H9 (cell line): ENCODE results near the gene TRPV4. TPM values are rescaled to one million over a fixed set of nuclear protein-coding genes. Genes with fewer than 3 reads are reported as not detected.

ENCODE experiments used
- DNase-seq: peaks from one replicate; pipeline ENCODE4 v3.0.0-alpha.2; 2017
- H2AFZ ChIP-seq: one replicate; pipeline ENCODE4 v1.6.1; 2013; ENCODE audit warnings: mild to moderate bottlenecking, low read length, control low read depth, moderate library complexity
- H2AK5ac ChIP-seq: 2 replicates; pipeline ENCODE4 v1.6.1; 2013; ENCODE audit warnings: low read length, control low read depth, mixed read lengths; ENCODE audit not compliant: insufficient read length
- H2BK120ac ChIP-seq: one replicate; pipeline ENCODE4 v1.6.1; 2013; ENCODE audit warnings: low read depth, mild to moderate bottlenecking, low read length, control low read depth, inconsistent platforms; ENCODE audit not compliant: poor library complexity, severe bottlenecking
- H2BK12ac ChIP-seq: 2 replicates; pipeline ENCODE4 v1.6.1; 2013; ENCODE audit warnings: low read length, control low read depth, mixed read lengths, low read depth; ENCODE audit not compliant: insufficient read length
- H2BK15ac ChIP-seq: 2 replicates; pipeline ENCODE4 v1.6.1; 2013; ENCODE audit warnings: low read depth, low read length, control low read depth
- H2BK20ac ChIP-seq: one replicate; pipeline ENCODE4 v1.6.1; 2013; ENCODE audit warnings: low read depth, mild to moderate bottlenecking, low read length, control low read depth, inconsistent platforms; ENCODE audit not compliant: poor library complexity, severe bottlenecking
- H2BK5ac ChIP-seq: 2 replicates; pipeline ENCODE4 v1.6.1; 2013; ENCODE audit warnings: low read length, control low read depth, mixed read lengths; ENCODE audit not compliant: insufficient read length
- H3K14ac ChIP-seq: 2 replicates; pipeline ENCODE4 v1.6.1; 2013; ENCODE audit warnings: low read length, control low read depth; ENCODE audit not compliant: insufficient read depth
- H3K18ac ChIP-seq: 2 replicates; pipeline ENCODE4 v1.6.1; 2013; ENCODE audit warnings: low read depth, mild to moderate bottlenecking, mixed read lengths, low read length, control low read depth; ENCODE audit not compliant: insufficient read length
- H3K23ac ChIP-seq: 2 replicates; pipeline ENCODE4 v1.6.1; 2013; ENCODE audit warnings: low read length, control low read depth, mixed read lengths, low read depth; ENCODE audit not compliant: insufficient read length
- H3K23me2 ChIP-seq: 2 replicates; pipeline ENCODE4 v1.6.1; 2013; ENCODE audit warnings: low read depth, mild to moderate bottlenecking, mixed read lengths, low read length, control low read depth; ENCODE audit not compliant: insufficient read length, poor library complexity, severe bottlenecking
- H3K27ac ChIP-seq: 2 replicates; pipeline ENCODE4 v1.5.1; 2013; ENCODE audit warnings: low read length, control low read depth, mixed read lengths, low read depth; ENCODE audit not compliant: insufficient read length
- H3K27me3 ChIP-seq: 2 replicates; pipeline ENCODE4 v1.6.1; 2013; ENCODE audit warnings: low read length, control low read depth, inconsistent platforms; ENCODE audit not compliant: insufficient read depth
- H3K4ac ChIP-seq: 2 replicates; pipeline ENCODE4 v1.6.1; 2013; ENCODE audit warnings: low read depth, mild to moderate bottlenecking, control low read depth, inconsistent platforms, low read length, moderate library complexity
- H3K4me1 ChIP-seq: 2 replicates; pipeline ENCODE4 v1.6.1; 2013; ENCODE audit warnings: low read length, control low read depth, inconsistent platforms; ENCODE audit not compliant: insufficient read depth
- H3K4me2 ChIP-seq: 2 replicates; pipeline ENCODE4 v1.6.1; 2013; ENCODE audit warnings: low read length, control low read depth, mixed read lengths; ENCODE audit not compliant: insufficient read length, insufficient read depth
- H3K56ac ChIP-seq: 2 replicates; pipeline ENCODE4 v1.6.1; 2013; ENCODE audit warnings: low read depth, mild to moderate bottlenecking, mixed read lengths, low read length, control low read depth; ENCODE audit not compliant: insufficient read length
- H3K79me1 ChIP-seq: 2 replicates; pipeline ENCODE4 v1.6.1; 2013; ENCODE audit warnings: low read depth, mild to moderate bottlenecking, moderate library complexity, low read length, control low read depth, inconsistent platforms; ENCODE audit not compliant: insufficient read depth, poor library complexity, severe bottlenecking
- H3K79me2 ChIP-seq: 2 replicates; pipeline ENCODE4 v1.6.1; 2013; ENCODE audit warnings: low read length, control low read depth, inconsistent platforms; ENCODE audit not compliant: insufficient read depth
- H3K9ac ChIP-seq: 2 replicates; pipeline ENCODE4 v1.6.1; 2013; ENCODE audit warnings: low read length, control low read depth, mixed read lengths; ENCODE audit not compliant: insufficient read length; ENCODE audit errors: extremely low read depth
- H3K9me3 ChIP-seq: one replicate; pipeline ENCODE4 v1.6.1; 2013; ENCODE audit warnings: low read depth, low read length, inconsistent platforms; ENCODE audit not compliant: control insufficient read depth
- H3T11ph ChIP-seq: one replicate; pipeline ENCODE4 v1.6.1; 2013; ENCODE audit warnings: mild to moderate bottlenecking, low read length, control low read depth, inconsistent platforms
- H4K20me1 ChIP-seq: one replicate; pipeline ENCODE4 v1.6.1; 2013; ENCODE audit not compliant: control insufficient read depth, insufficient read length, insufficient read depth
- H4K5ac ChIP-seq: 2 replicates; pipeline ENCODE4 v1.6.1; 2013; ENCODE audit warnings: low read depth, mild to moderate bottlenecking, mixed read lengths, low read length, control low read depth; ENCODE audit not compliant: insufficient read length
- H4K8ac ChIP-seq: replicated peaks from 2 replicates; pipeline ENCODE4 v1.6.1; 2013; ENCODE audit warnings: low read length, control low read depth, mixed read lengths, low read depth; ENCODE audit not compliant: insufficient read length
- H4K91ac ChIP-seq: 2 replicates; pipeline ENCODE4 v1.6.1; 2013; ENCODE audit warnings: low read depth, mild to moderate bottlenecking, moderate library complexity, mixed read lengths, low read length, control low read depth; ENCODE audit not compliant: insufficient read length
- H3K27ac Mint-ChIP-seq, 3 experiments: 2 replicates in 2 of 3; 3 replicates in 1 of 3; pipeline ENCODE4 v1.8.0; 2020 to 2021; ENCODE audit warnings: mixed read lengths in 3 of 3, mild to moderate bottlenecking in 1 of 3, moderate library complexity in 1 of 3
- H3K27me3 Mint-ChIP-seq: 2 replicates; pipeline ENCODE4 v1.8.0; 2021; ENCODE audit warnings: low read depth, mild to moderate bottlenecking, moderate library complexity, mixed read lengths
- H3K36me3 Mint-ChIP-seq, 3 experiments: 2 replicates in 2 of 3; 3 replicates in 1 of 3; pipeline ENCODE4 v1.8.0; 2020 to 2021; ENCODE audit warnings: low read depth in 3 of 3, mixed read lengths in 3 of 3; ENCODE audit not compliant: insufficient read depth in 1 of 3
- H3K4me1 Mint-ChIP-seq, 2 experiments: 2 replicates each; pipeline ENCODE4 v1.8.0; 2020; ENCODE audit warnings: mixed read lengths in 2 of 2
- H3K4me3 Mint-ChIP-seq, 2 experiments: 2 replicates in 1 of 2; 3 replicates in 1 of 2; pipeline ENCODE4 v1.8.0; 2020 to 2021; ENCODE audit warnings: mild to moderate bottlenecking in 2 of 2, mixed read lengths in 2 of 2, moderate library complexity in 1 of 2
- H3K9me3 Mint-ChIP-seq, 2 experiments: 2 replicates in 1 of 2; 3 replicates in 1 of 2; pipeline ENCODE4 v1.8.0; 2020; ENCODE audit warnings: mild to moderate bottlenecking in 2 of 2, mixed read lengths in 2 of 2, moderate library complexity in 1 of 2
- CTCF ChIP-seq: fragments of 200-600 bp; sonication (generic); conservative IDR thresholded peaks from 3 replicates; pipeline ENCODE4 v1.8.0; 2021; ENCODE audit warnings: antibody characterized with exemption, mild to moderate bottlenecking
- WGBS: extraction: QIAGEN DNeasy Blood & Tissue Kit; methylation state at CpG from one replicate; pipeline ENCODE4 v1.1.7; 2013; ENCODE audit warnings: missing lambda C conversion rate, low lambda C conversion rate, mixed read lengths; ENCODE audit not compliant: insufficient read length; ENCODE audit errors: extremely low coverage; 5-methylcytosine and 5-hydroxymethylcytosine counted together
- total RNA-seq: library from RNA; stranded (reverse); gene quantifications from 2 replicates; pipeline ENCODE4 v1.2.1, GENCODE V29; 2021

TRPV4 gene
- total RNA-seq, 1 experiment from 2014 or later = 4.9 TPM

- Histone ChIP-seq H2BK20ac (no peak overlapping the region), H4K91ac (no peak overlapping the region), H4K5ac (no peak overlapping the region), H2BK120ac (no peak overlapping the region), H3K79me2 (no peaks in the 10 kb centered on the region), H3K27ac (no peak overlapping the region), H3K23ac (no peak overlapping the region), H3K9me3 (no peaks in the 10 kb centered on the region), H3K9ac (no peak overlapping the region), H3K4me1 (no peaks in the 10 kb centered on the region), H4K20me1 (peaks cover 2% of the 10 kb centered on the region), H3T11ph (no peak overlapping the region), H2BK15ac (no peak overlapping the region), H3K18ac (no peak overlapping the region), H3K56ac (no peak overlapping the region), H4K8ac (no peak overlapping the region), H3K79me1 (no peaks in the 10 kb centered on the region), H2AK5ac (no peak overlapping the region), H2BK12ac (no peak overlapping the region), H3K14ac (no peak overlapping the region), H3K27me3 (no peaks in the 10 kb centered on the region), H2AFZ (no peak overlapping the region), H3K4ac (no peak overlapping the region), H3K23me2 (no peaks in the 10 kb centered on the region), H3K4me2 (no peak overlapping the region), H2BK5ac (no peak overlapping the region)
- no peak for TF ChIP-seq CTCF
- DNase-seq = no peak
- no CpG with 5 or more reads among the region's 8 CpGs for WGBS
- Mint-ChIP-seq H3K4me1 (peaks cover 14 to 18% of the 10 kb centered on the region in 2 experiments), H3K36me3 (no peaks in the 10 kb centered on the region), H3K4me3 (no peak overlapping the region), H3K27ac (no peak overlapping the region), H3K27me3 (no peaks in the 10 kb centered on the region), H3K9me3 (no peaks in the 10 kb centered on the region)
These were observed 15.5 kb downstream of the TRPV4 start for GRCh38 chr12:109817627-109818231.
